Neural crest cell (in vitro differentiated cells): ENCODE measurements around the gene TEKT1. TPM values are rescaled to one million over a fixed set of nuclear protein-coding genes. Genes with fewer than 3 reads are reported as not detected.
A peak's percentile ranks its signal among the peaks of the same experiment; 100 is the strongest.

Source experiments
- DNase-seq: peaks from one replicate; pipeline ENCODE4 v3.0.0; 2021; ENCODE audit warnings: low read depth, mixed read lengths, low spot score
- H3K27ac Mint-ChIP-seq: one replicate; pipeline ENCODE4 v1.8.0; 2021; ENCODE audit warnings: mild to moderate bottlenecking, mixed read lengths; ENCODE audit not compliant: unreplicated experiment
- H3K27me3 Mint-ChIP-seq: 2 replicates; pipeline ENCODE4 v1.8.0; 2021; ENCODE audit warnings: low read depth, mild to moderate bottlenecking, mixed read lengths
- H3K36me3 Mint-ChIP-seq: 2 replicates; pipeline ENCODE4 v1.8.0; 2021; ENCODE audit warnings: low read depth, mild to moderate bottlenecking, mixed read lengths
- H3K4me1 Mint-ChIP-seq: 2 replicates; pipeline ENCODE4 v1.8.0; 2021; ENCODE audit warnings: mixed read lengths
- H3K4me3 Mint-ChIP-seq: one replicate; pipeline ENCODE4 v1.8.0; 2021; ENCODE audit warnings: mild to moderate bottlenecking, mixed read lengths
- H3K9me3 Mint-ChIP-seq: 2 replicates; pipeline ENCODE4 v1.8.0; 2021; ENCODE audit warnings: mixed read lengths
- total RNA-seq: library from RNA; stranded (reverse); gene quantifications from 2 replicates; pipeline ENCODE4 v1.2.1, GENCODE V29; 2021
- TF ChIP-seq, protein P1 (sequence below): fragments of 200-600 bp; sonication (generic); conservative IDR thresholded peaks from 2 replicates; pipeline ENCODE4 v1.5.0; 2021; ENCODE audit warnings: antibody characterized with exemption, mild to moderate bottlenecking

TEKT1 gene
- total RNA-seq, 1 donor from 2014 or later: not detected

GRCh38 chr17:6800422-6801027, 31.0 kb downstream of the TEKT1 start:
- Mint-ChIP-seq H3K4me3 (no peak overlapping the region), H3K9me3 (no peaks in the 10 kb centered on the region), H3K4me1 (no peaks in the 10 kb centered on the region), H3K27ac (peak overlapping the region; percentile 50), H3K27me3 (peaks cover 39% of the 10 kb centered on the region), H3K36me3 (no peaks in the 10 kb centered on the region)
- DNase-seq: peak; percentile 16
- TF ChIP-seq, protein P1, sequence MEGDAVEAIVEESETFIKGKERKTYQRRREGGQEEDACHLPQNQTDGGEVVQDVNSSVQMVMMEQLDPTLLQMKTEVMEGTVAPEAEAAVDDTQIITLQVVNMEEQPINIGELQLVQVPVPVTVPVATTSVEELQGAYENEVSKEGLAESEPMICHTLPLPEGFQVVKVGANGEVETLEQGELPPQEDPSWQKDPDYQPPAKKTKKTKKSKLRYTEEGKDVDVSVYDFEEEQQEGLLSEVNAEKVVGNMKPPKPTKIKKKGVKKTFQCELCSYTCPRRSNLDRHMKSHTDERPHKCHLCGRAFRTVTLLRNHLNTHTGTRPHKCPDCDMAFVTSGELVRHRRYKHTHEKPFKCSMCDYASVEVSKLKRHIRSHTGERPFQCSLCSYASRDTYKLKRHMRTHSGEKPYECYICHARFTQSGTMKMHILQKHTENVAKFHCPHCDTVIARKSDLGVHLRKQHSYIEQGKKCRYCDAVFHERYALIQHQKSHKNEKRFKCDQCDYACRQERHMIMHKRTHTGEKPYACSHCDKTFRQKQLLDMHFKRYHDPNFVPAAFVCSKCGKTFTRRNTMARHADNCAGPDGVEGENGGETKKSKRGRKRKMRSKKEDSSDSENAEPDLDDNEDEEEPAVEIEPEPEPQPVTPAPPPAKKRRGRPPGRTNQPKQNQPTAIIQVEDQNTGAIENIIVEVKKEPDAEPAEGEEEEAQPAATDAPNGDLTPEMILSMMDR: peak; percentile 49

DNA sequence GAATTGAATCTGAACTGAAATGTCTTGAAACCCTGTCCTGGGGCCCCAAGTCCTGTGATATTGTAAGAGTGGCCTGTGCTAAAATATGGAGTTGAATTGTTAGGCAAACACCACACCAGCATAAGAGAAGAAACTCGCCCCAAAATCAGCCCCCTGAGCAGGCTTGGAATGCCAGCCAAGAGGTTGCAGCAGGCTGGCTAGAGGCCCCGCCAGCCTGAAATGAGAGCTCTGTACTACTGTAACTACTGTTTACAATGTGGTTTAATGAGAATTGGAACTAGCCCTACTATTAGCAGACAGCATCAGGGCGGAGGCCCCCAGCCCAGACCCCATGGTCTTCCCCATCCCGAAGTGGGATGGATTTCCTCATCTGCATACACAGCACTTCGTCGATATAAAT, 31.8 kb downstream of the TEKT1 start:
- Mint-ChIP-seq H3K4me1 (no peaks in the 10 kb centered on the region), H3K27me3 (peaks cover 35% of the 10 kb centered on the region)

GRCh38 chr17:6797718-6798351, 33.7 kb downstream of the TEKT1 start:
- Mint-ChIP-seq H3K4me1 (no peaks in the 10 kb centered on the region), H3K9me3 (no peaks in the 10 kb centered on the region), H3K27ac (no peak overlapping the region), H3K36me3 (no peaks in the 10 kb centered on the region), H3K27me3 (peaks cover 48% of the 10 kb centered on the region), H3K4me3 (no peak overlapping the region)
- TF ChIP-seq, protein P1: no peak
- no peak for DNase-seq

More for the DNA sequence above, 31.8 kb downstream of the TEKT1 start:
- Mint-ChIP-seq H3K4me3 (no peak overlapping the region), H3K36me3 (no peaks in the 10 kb centered on the region), H3K27ac (no peak overlapping the region), H3K9me3 (no peaks in the 10 kb centered on the region)
- TF ChIP-seq, protein P1: no peak
- no peak for DNase-seq

DNA sequence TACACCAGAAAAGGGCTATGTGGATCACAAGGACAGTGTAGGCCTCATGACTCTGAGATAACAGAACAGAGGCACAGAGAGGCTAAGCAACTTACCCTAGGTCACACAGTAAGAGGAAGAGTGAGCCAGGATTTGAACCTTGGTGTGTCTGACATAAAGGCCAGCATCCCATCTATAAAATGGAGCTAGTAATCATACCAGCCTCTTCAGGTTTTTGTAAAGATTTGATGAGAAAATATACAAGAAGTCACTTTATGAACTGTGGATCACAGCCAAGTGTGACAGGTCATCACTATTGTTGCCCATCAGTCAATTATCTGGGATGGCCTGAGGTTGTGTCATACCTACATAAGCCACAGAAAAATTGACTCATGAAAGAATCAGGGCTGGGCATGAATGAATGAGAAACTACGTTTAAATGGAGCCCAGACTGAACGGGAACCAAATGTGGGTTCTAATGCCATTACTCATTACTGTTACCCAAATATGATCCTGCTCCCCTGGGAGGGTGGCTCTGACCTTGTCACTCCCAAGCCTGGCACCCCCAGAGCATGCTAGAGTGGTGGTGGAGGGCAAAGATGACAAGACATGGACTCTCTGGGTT, 34.5 kb downstream of the TEKT1 start:
- H3K36me3 Mint-ChIP-seq: no peaks in the 10 kb centered on the region
- TF ChIP-seq, protein P1: no peak
- H3K27ac Mint-ChIP-seq: no peak overlapping the region
- DNase-seq: no peak
- peaks cover 55% of the 10 kb centered on the region for H3K27me3 Mint-ChIP-seq
- H3K4me3 Mint-ChIP-seq: no peak overlapping the region
- H3K9me3 Mint-ChIP-seq: no peaks in the 10 kb centered on the region
- H3K4me1 Mint-ChIP-seq: no peaks in the 10 kb centered on the region

DNA sequence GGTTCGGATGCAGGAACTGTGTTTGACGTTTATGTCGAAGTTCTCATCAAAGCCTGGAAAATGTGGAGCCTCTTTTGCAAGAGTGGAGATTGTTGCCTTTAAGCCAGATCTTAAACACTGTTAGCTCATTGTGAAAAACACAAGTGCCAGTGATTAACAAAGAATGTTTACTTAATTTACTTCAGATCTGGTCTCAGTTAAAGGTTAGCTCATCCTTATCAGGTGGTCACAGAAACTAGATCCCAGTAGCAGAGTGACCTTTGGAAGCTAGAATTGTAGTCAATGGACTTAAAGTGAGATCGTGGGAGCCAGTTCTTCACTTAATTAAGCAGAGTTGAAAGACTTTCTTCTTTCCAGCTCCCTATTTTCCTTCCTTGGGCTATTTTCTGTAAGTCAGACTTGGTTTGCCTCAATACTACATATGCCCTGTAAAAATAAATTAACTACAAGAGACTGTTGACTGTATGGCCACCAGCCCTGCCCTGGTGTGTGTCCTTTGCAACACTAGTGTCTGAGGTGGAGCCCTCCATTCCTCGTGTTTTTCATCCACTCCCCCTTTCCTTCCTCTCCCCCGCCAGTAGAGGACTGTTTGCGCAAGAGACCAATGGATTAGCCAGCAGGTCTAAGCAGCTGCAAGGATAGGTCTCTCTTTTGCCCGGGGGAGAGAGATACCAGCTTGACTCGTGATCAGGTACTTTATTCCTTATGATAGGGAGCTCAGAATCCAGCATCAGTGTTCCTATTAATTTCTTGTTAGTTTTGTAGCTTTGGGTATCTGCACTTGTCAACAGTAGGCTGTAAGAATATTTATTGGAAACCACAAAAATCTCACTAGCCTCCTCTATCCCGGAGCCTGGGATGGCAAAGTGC, 35.3 kb downstream of the TEKT1 start:
- TF ChIP-seq, protein P1: no peak
- Mint-ChIP-seq H3K4me3 (no peak overlapping the region), H3K4me1 (no peaks in the 10 kb centered on the region), H3K27ac (no peak overlapping the region), H3K27me3 (peaks cover 62% of the 10 kb centered on the region), H3K36me3 (no peaks in the 10 kb centered on the region), H3K9me3 (no peaks in the 10 kb centered on the region)
- no peak for DNase-seq
